PFSK-1 (cell line): Measurements from ENCODE around the gene EGFL7.

ENCODE experiments used
- POLR2AphosphoS5 ChIP-seq: IDR thresholded peaks from 2 replicates; pipeline ENCODE4 v1.6.1; 2012; ENCODE audit warnings: low read depth, mild to moderate bottlenecking, control low read depth, low read length, moderate library complexity
- TAF1 ChIP-seq: IDR thresholded peaks from 2 replicates; pipeline ENCODE4 v1.6.1; 2012; ENCODE audit warnings: low read length, control low read depth, borderline replicate concordance; ENCODE audit not compliant: insufficient read depth

DNA sequence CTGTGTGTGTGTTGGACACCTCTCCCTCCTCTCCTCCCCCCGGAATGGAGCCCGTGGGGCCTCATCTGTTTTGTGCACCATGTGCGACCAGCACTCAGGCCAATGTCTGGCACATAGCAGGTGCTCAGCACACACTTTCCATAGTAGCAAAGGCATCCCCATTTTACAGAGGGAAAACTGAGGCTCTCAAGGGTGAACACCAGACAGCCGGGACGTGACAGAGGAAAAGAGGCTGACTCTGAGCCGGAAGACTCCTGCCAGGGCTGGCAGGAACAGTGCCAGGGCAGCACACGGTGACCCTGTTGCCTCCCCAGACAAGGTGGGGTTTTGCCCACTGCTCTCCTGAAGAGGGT is 26.4 kb downstream of the EGFL7 start:
- TF ChIP-seq POLR2AphosphoS5 (no peak), TAF1 (no peak)
